SW480 (cell line): ENCODE data around the gene LRFN5.

ENCODE experiments used
- DNase-seq: peaks from one replicate; pipeline ENCODE4 v3.0.0-alpha.2; 2016; ENCODE audit warnings: low spot score

Gene LRFN5

GRCh38 chr14:41773536-41774279 is 167.0 kb downstream of the LRFN5 start:
- DNase-seq: no peak

DNA sequence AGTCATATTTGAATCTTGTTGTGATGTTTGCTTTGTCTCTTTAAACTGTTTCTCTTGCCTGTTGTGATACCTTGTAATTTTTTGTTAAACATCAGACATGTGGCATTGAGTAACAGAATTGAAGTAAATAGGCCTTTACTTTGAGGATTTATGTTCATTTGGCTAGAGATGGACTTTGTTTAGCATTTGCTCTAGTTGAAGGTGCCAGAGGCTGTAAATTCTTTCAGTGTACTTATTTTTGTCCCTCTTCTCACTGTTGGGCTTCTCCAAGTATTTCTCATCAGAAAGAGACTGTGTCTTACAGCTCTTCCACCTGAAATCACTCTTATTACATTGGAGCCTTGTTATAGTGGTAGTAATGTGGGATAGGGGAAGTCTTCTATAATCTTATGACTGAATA is 175.8 kb downstream of the LRFN5 start:
- DNase-seq: no peak

DNA sequence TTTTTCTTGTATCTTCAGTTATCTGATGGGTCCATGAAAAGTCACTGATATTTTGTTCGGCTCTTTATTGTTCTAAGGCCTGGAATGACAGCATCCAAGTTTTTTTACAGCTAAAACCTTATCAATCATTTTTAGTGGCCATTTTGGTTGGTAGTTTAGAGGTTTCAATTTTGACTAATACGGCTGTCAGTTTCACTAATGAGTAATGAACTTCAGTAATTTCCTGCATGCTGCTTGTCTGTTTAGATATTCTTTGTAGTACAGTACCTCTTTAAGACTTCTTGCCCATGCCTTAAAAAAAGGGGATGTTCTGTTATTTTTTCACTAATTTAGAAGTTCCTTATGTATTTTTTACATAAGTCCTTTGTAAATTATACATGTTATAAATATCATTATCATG is 176.7 kb downstream of the LRFN5 start:
- DNase-seq: no peak

- DNase-seq: no peak
Measured at GRCh38 chr14:41785696-41786095, 179.0 kb downstream of the LRFN5 start.

- DNase-seq: no peak
Measured at GRCh38 chr14:41799817-41800216, 193.1 kb downstream of the LRFN5 start.

DNA sequence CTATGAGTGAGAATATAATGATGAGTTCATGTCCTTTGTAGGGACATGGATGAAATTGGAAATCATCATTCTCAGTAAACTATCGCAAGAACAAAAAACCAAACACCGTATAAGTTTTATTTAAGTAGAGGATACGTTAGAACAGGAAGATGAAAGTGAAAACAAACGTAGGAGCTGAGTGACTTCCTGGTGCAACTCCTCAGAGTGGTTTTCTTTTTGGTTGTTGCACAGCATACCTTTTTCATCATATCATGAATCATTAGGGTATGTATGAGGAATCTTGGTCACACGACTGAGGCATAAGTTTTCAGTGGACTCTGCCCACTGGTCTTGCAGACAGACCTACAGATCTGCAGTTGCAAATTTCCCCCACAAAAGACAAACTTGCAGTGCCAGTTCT is 199.0 kb downstream of the LRFN5 start:
- no peak for DNase-seq

GRCh38 chr14:41806366-41806975 is 199.8 kb downstream of the LRFN5 start:
- DNase-seq: no peak

- no peak for DNase-seq
Measured at GRCh38 chr14:41810362-41810761, 203.7 kb downstream of the LRFN5 start.

DNA sequence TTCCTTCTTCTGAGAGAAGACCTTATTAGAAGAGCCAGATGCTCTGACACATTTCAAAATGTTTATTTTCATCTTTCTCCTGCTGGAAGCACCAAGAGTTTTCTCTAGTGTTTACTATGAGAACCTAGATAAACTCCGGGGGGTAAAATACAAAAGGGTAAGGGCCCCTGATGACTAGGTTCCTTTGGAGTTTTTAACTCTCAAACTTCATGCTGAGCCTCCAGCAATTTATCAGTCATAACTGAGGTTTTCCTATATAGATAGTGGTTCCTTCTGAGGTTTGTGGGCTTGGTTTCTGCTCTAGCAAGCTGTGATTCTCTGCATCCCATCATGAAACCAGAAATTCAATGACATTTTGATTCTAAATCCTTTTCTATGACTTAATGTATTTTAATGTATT is 210.9 kb downstream of the LRFN5 start:
- no peak for DNase-seq

GRCh38 chr14:41824441-41824840 is 217.8 kb downstream of the LRFN5 start:
- no peak for DNase-seq

DNA sequence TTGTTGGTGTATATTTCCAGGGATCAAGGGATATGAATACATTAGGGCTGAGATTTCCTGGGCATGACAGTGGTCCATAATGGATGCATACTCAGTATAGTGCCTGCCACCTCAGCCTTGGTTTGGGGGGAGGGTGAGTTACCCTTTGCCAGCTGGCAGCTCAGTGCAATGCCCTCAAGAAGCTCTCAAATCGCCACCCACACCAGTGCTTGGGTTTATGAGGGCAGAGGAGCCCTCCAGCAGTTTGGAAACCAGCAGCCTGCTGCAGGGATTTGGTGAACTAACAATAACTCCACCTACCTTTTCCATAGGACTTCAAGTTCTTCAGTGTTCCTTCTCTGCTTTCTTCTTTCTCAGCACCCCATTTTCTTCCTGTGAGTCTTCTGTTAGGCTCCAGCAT is 218.9 kb downstream of the LRFN5 start:
- no peak for DNase-seq

- no peak for DNase-seq
Measured at GRCh38 chr14:41830714-41831406, 224.2 kb downstream of the LRFN5 start.

DNA sequence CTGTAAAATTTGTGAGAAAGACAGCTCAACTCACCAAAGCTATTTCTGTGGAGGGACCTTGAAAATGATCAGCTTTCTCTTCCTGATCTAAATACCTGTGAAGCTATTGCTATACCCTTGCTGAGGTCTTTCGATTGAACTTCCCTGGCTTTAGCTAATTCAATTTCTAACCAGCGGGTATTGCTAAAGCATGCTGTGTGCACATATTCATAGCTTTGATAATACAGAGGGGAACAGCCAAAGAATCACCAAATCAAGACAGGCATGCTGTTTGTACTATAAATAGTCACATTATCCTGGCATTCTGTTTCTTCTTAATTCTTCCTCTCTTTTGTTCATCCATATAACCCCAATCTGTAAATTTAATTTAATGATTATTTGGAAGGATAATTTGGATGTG is 233.0 kb downstream of the LRFN5 start:
- no peak for DNase-seq

DNA sequence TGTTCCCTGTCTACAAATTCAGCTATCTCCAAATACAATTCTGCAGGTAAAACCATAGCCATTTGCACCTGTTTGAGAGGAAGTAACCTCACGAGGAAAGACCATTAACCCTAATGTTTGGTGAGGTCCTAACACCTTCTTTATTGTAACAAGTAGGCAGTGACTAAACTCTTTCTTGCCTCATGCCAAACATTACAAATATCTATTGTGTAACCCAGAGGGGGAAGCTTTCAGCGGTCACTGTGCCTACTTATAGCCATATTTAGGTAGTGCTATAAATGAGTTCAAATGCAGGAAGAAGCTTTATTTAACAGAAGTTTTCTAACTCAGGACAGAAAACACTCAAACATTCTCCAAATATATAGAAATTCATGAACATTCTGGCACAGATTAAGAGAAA is 252.7 kb downstream of the LRFN5 start:
- DNase-seq: no peak

DNA sequence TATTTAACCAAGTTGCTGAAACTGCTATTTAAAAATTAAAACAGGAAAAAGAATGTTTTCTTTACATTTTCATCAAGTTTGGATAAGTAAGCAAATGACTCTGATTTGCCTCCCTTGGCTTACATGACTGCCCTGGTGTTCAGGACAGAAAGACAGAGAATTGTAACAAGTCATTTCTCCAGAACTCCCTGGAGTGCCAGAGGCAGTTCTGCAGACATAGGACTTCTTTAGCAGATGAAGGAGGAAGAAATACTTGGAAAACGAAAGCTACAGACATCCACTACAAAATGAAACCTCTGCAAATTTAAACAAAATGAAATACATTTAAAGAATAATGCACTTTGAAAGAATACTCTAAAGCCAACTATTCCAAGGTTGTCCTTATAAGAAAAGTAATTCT is 253.9 kb downstream of the LRFN5 start:
- DNase-seq: no peak

DNA sequence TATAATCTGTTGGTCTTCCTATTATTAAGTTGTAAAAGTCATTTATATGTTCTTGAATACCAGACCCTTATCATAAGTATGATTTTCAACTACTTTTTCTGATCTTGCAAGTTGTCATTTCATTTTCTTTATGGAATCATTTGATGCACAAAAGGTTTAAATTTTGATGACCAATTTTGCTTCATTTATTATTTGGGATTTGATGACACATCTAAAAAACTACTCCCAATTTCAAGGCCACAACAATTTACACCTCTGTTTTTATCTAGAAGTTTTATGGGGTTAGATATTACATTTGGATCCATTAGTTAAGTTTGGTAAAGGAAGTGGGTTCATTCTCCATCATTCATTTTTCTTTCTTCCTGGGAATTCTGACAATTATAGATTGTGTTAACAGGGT is 259.2 kb downstream of the LRFN5 start:
- DNase-seq: no peak

DNA sequence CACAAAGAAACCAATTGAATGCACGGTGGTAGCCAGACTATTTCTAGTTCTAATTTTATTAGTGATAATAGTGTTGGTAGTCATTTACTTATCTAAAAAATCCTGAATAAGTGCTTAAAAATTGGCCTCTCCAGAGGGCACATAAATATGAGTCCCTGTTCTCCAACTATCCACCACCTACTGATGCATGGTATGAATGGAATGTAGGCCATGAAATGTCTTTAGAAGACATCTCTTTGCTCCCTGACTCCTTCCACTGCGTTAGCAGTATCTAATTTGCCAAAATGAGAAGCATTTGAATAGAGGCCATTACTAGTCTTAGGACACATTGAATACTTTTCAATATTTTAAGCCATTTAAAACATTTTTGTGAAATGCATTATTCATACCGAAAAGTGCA is 261.7 kb downstream of the LRFN5 start:
- no peak for DNase-seq

DNA sequence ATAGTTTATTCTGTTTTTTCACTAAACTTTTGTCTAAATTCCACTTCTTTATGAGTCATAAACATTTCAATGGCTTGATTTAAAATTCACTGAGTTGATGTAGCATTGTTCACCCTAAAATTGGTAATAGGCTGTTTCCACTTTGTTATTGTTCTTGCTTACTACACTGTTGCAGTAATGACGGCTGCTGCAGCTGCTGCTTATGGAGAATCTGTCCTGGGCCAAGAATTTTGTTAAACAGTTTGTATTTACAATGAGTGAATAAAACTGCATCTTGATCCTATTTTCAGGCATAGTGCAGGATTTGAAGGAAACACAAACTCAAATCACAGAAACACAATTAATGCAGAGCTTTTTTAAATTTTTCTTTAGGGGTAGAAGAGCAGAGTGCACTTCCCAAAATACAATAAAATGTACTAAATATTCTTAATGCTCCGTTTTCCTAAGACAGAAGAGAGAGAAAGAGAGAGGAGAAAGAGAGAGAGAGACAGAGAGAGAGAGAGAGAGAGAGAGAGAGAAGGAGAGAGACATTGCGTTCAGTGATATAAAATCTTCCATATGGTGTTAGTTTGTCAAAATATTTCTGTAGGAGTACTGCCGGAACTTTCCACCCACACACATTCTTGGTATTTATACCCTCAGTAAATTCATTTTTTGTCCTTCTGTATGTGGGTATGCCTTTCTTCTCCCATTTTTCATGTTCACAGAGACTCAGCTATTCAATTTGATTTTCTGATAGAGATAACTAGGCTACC is 266.4 kb downstream of the LRFN5 start:
- DNase-seq: no peak

DNA sequence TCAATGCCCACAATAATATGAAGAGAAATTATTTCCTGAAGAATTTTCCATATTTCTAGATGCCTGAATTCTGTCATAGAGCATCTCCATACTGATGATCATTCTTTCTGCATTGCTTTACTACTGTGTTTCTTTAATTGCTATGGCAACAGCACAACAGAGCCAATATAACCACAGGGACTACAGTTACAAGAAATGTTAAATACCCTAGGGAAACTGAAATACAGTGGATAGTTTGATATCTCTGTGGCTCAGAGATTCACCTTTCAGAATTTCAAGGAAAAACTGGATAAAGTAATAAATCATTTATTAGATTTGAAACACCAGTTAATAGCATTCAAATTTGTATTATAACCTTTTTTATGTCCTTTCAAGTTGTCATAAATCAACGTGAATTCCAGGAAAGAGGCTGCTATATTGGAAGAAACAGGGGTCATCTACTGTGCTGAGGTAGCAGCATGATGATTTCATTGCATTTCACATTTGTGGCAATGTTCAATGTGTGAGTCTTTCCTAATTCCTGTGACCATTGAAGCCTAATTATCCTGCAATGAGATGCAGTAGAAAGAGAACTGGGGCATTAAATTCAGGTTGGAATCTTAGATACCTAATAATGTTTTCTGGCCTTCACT is 267.1 kb downstream of the LRFN5 start:
- DNase-seq: no peak

GRCh38 chr14:41875116-41875515 is 268.4 kb downstream of the LRFN5 start:
- no peak for DNase-seq

GRCh38 chr14:41878321-41878720 is 271.6 kb downstream of the LRFN5 start:
- no peak for DNase-seq

GRCh38 chr14:41891624-41892023 is 284.9 kb downstream of the LRFN5 start:
- no peak for DNase-seq
